ENCODE measurements around the gene TAF1. TPM values are rescaled to one million over a fixed set of nuclear protein-coding genes. Genes with fewer than 3 reads are reported as not detected.
A peak's percentile ranks its signal among the peaks of the same experiment; 100 is the strongest.

Gene TAF1
- polyA plus RNA-seq, 3 donors, result 4.0 to 19.7 (median 5.2) TPM

GRCh38 chrX:71364221-71364620 lies 1.9 kb upstream of the TAF1 start:
- WGBS (ENCODE audit: insufficient coverage), result no CpG with 5 or more reads among the region's 14 CpGs
- peaks cover 0 to 22% (median 7%) of the 10 kb centered on the region in 7 donors for H3K9me3 Mint-ChIP-seq

GRCh38 chrX:71365356-71365874 lies 742 bp upstream of the TAF1 start:
- intact Hi-C loops (cut with micrococcal nuclease), result no loop called here
- no peak for TF ChIP-seq CTCF (IDR thresholded peaks at IDR 0.05)
- H3K4me3 ChIP-seq (replicated peaks in 1 of 3; ENCODE audit: low read depth in 2 of 3, low read length in 3 of 3), result peak overlapping the region; percentile 70 to 77 (median 76)

More at GRCh38 chrX:71364221-71364620, 1.9 kb upstream of the TAF1 start:
- Histone ChIP-seq H3K9ac (ENCODE audit: insufficient read depth, low read length, poor library complexity, severe bottlenecking) (no peak overlapping the region), H3K27ac (ENCODE audit: low read depth in 1 of 2, low read length in 2 of 2) (no peak overlapping the region), H3K27me3 (ENCODE audit: control insufficient read depth in 2 of 2, insufficient read depth in 2 of 2, low read length in 2 of 2) (no peaks in the 10 kb centered on the region), H3K4me1 (ENCODE audit: control insufficient read depth in 1 of 2, insufficient read depth in 2 of 2, low read length in 2 of 2) (peaks cover 12 to 17% of the 10 kb centered on the region in 2 donors), H3K9me3 (replicated peaks in 1 of 2; ENCODE audit: control insufficient read depth in 1 of 2, insufficient read depth in 1 of 2, low read length in 2 of 2) (no peaks in the 10 kb centered on the region), H3K36me3 (replicated peaks in 1 of 2; ENCODE audit: control insufficient read depth in 1 of 2, insufficient read depth in 2 of 2, low read length in 2 of 2) (no peaks in the 10 kb centered on the region), H3K4me3 (replicated peaks in 1 of 3; ENCODE audit: low read depth in 2 of 3, low read length in 3 of 3) (no peak overlapping the region), H2AFZ (ENCODE audit: insufficient read depth, low read depth, low read length, poor library complexity, severe bottlenecking) (no peak overlapping the region), H3K79me2 (ENCODE audit: insufficient read depth, low read length) (peaks cover 25% of the 10 kb centered on the region), H4K20me1 (ENCODE audit: insufficient read depth, low read length) (no peaks in the 10 kb centered on the region), H3K4me2 (replicated peaks; ENCODE audit: extremely low read depth, low read length, poor library complexity, severe bottlenecking) (no peak overlapping the region)
- Mint-ChIP-seq H3K27ac (no peak overlapping the region), H3K36me3 (peaks cover 1 to 11% of the 10 kb centered on the region in 2 donors), H3K4me1 (peaks cover 15% of the 10 kb centered on the region), H3K27me3 (ENCODE audit: low read depth in 3 of 3) (peaks cover 0 to 8% (median 0%) of the 10 kb centered on the region in 3 donors), H3K4me3 (no peak overlapping the region)
- TF ChIP-seq CTCF (IDR thresholded peaks at IDR 0.05), result no peak
- no peak for DNase-seq
- intact Hi-C loops (cut with micrococcal nuclease), result no loop called here

More at GRCh38 chrX:71365356-71365874, 742 bp upstream of the TAF1 start:
- no peaks in the 10 kb centered on the region for H4K20me1 ChIP-seq (ENCODE audit: insufficient read depth, low read length)
- H3K36me3 ChIP-seq (replicated peaks in 1 of 2; ENCODE audit: control insufficient read depth in 1 of 2, insufficient read depth in 2 of 2, low read length in 2 of 2), result peaks cover 5 to 6% of the 10 kb centered on the region in 2 donors
- peaks cover 0 to 6% (median 0%) of the 10 kb centered on the region in 3 donors for H3K27me3 Mint-ChIP-seq (ENCODE audit: low read depth in 3 of 3)
- H3K4me1 Mint-ChIP-seq, result peaks cover 13% of the 10 kb centered on the region
- peak overlapping the region; percentile 86 for H3K9ac ChIP-seq (ENCODE audit: insufficient read depth, low read length, poor library complexity, severe bottlenecking)
- H3K27ac Mint-ChIP-seq, result peak overlapping the region; percentile 96 to 99 (median 97)
- H3K4me1 ChIP-seq (ENCODE audit: control insufficient read depth in 1 of 2, insufficient read depth in 2 of 2, low read length in 2 of 2), result peaks cover 12 to 17% of the 10 kb centered on the region in 2 donors
- peaks cover 0 to 22% (median 7%) of the 10 kb centered on the region in 7 donors for H3K9me3 Mint-ChIP-seq
- 0% methylated on average over 9 of the region's 16 CpGs for WGBS (ENCODE audit: insufficient coverage)
- H3K4me3 Mint-ChIP-seq, result peak overlapping the region; percentile 80 to 96
- H3K36me3 Mint-ChIP-seq, result peaks cover 4 to 12% of the 10 kb centered on the region in 2 donors
- no peaks in the 10 kb centered on the region for H3K27me3 ChIP-seq (ENCODE audit: control insufficient read depth in 2 of 2, insufficient read depth in 2 of 2, low read length in 2 of 2)
- DNase-seq, result no peak
- peaks cover 35% of the 10 kb centered on the region for H3K79me2 ChIP-seq (ENCODE audit: insufficient read depth, low read length)
- H3K4me2 ChIP-seq (replicated peaks; ENCODE audit: extremely low read depth, low read length, poor library complexity, severe bottlenecking), result peak overlapping the region; percentile 72
- peak overlapping the region; percentile 93 to 96 for H3K27ac ChIP-seq (ENCODE audit: low read depth in 1 of 2, low read length in 2 of 2)
- peak overlapping the region; percentile 67 for H2AFZ ChIP-seq (ENCODE audit: insufficient read depth, low read depth, low read length, poor library complexity, severe bottlenecking)
- H3K9me3 ChIP-seq (replicated peaks in 1 of 2; ENCODE audit: control insufficient read depth in 1 of 2, insufficient read depth in 1 of 2, low read length in 2 of 2), result no peaks in the 10 kb centered on the region

All from CD14-positive monocyte (primary cell).